Measurements from ENCODE around the gene NUDT21.
A peak's percentile ranks its signal among the peaks of the same experiment; 100 is the strongest.

The NUDT21 gene

DNA sequence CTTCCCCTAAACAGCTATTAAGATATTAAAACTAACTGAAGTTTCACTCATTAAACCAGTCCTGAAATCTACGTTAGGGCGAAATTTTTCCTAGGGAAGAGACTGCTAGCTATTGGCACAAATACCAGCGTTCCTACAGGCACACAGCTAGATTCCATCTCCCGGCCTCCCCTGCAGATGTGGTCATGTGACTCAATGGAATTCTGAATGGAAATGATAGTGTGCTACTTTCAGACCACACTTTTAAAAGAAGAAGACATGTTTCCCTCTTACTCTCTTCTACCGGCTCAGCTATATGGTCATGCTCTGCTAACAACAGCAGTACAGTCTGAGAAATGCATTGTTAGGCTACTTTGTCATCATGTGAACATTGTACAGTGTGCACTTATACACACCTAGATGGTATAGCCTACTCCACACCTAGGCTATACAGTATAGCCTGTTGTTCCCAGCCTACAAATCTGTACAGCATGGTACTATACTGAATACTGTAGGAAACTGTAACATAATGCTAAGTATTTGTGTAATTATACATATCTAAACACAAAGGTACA, 31.6 kb upstream of the NUDT21 start:
- Histone ChIP-seq H3K4me3 (no peak overlapping the region), H3K27ac (no peak overlapping the region)
- no peak for DNase-seq (ENCODE audit: low spot score)
- TF ChIP-seq, protein P1, sequence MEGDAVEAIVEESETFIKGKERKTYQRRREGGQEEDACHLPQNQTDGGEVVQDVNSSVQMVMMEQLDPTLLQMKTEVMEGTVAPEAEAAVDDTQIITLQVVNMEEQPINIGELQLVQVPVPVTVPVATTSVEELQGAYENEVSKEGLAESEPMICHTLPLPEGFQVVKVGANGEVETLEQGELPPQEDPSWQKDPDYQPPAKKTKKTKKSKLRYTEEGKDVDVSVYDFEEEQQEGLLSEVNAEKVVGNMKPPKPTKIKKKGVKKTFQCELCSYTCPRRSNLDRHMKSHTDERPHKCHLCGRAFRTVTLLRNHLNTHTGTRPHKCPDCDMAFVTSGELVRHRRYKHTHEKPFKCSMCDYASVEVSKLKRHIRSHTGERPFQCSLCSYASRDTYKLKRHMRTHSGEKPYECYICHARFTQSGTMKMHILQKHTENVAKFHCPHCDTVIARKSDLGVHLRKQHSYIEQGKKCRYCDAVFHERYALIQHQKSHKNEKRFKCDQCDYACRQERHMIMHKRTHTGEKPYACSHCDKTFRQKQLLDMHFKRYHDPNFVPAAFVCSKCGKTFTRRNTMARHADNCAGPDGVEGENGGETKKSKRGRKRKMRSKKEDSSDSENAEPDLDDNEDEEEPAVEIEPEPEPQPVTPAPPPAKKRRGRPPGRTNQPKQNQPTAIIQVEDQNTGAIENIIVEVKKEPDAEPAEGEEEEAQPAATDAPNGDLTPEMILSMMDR (IDR thresholded peaks at IDR 0.05) = no peak

DNA sequence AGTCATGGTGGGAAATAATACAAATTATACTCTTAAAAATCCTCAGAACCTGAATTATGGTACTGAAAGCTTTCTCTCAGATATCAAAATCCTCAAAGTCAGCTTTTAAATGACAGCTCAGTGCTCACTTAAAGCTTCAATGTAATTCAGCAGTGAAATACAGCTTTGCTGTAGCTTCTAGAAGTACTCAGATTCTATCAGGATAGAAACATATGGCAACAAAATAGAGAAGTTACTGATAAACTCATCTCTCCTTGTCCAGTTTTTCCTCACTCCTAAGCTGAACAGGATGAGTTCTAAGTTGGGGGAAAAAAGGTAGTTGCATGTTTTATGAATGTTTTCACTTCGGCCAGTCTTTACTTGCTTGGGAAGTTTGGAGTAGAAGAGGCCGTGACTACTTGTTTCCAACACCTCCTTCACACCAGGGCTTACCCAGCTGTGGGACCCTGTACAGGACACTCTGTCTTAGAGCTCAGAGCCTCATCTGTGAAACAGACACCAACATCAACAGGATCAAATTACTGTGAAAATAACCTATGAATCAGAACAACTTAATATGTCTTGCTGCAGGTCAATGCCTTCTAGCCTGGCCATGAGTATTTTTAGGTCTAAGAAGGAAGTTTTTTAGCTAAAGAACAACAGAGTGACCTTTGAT, 30.5 kb upstream of the NUDT21 start:
- Histone ChIP-seq H3K4me3 (no peak overlapping the region), H3K27ac (no peak overlapping the region)
- no peak for DNase-seq (ENCODE audit: low spot score)
- TF ChIP-seq, protein P1 (IDR thresholded peaks at IDR 0.05) = no peak

DNA sequence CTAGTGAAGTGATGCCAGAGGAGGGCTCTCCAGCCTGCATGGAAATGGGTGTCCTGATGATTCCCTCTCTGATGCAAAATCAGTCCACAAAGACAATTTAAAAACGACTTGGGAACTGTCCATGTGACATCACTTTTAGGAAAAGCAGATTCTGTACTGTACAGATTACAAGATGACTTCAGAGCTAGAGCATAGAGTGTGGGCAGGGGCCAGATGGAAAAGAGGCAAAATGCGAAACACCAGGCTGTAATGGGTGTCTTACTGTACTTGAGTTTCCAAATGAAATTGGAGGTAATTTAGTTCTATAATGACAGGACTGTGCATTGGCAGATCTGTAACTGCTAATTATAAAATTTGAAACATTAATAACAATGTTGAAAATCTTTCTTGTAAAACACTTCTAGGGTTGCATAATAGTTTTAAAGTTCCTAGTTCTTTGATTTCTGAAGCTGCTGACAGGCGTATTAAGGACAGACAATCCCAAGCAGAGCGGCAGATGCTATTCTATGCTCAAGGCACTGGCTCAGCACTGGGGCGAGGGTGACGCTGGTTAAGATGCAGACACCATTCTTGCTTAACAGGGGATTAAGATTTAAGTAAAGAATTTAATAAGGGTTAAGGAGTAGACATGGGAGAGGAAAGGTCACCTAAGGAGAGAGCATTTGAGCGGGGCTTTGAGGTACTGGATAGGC, 29.8 kb upstream of the NUDT21 start:
- no peak for DNase-seq (ENCODE audit: low spot score)
- TF ChIP-seq, protein P1 (IDR thresholded peaks at IDR 0.05) = no peak
- no peak overlapping the region for H3K27ac ChIP-seq
- H3K4me3 ChIP-seq = no peak overlapping the region

DNA sequence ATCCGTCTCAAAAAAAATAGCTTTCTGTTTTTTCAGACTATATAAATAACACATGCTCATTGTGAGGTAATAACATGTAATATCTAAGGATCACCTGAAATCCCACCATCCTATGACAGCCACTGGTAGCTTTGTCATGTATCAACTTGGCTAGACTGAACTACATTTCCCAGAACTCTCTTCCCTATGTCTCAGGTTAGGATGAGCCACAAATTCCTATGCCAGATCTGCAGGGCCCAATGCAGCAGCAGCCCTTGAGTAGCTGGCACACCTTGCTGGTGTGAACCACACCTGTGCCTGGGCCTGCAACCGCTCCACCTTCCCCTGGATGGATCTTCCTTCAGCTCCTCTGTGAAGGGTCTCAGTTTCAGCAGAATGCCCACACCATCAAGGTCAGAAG, 28.3 kb upstream of the NUDT21 start:
- H3K4me3 ChIP-seq = no peak overlapping the region
- DNase-seq (ENCODE audit: low spot score) = no peak
- TF ChIP-seq, protein P1 (IDR thresholded peaks at IDR 0.05) = no peak
- H3K27ac ChIP-seq = no peak overlapping the region

DNA sequence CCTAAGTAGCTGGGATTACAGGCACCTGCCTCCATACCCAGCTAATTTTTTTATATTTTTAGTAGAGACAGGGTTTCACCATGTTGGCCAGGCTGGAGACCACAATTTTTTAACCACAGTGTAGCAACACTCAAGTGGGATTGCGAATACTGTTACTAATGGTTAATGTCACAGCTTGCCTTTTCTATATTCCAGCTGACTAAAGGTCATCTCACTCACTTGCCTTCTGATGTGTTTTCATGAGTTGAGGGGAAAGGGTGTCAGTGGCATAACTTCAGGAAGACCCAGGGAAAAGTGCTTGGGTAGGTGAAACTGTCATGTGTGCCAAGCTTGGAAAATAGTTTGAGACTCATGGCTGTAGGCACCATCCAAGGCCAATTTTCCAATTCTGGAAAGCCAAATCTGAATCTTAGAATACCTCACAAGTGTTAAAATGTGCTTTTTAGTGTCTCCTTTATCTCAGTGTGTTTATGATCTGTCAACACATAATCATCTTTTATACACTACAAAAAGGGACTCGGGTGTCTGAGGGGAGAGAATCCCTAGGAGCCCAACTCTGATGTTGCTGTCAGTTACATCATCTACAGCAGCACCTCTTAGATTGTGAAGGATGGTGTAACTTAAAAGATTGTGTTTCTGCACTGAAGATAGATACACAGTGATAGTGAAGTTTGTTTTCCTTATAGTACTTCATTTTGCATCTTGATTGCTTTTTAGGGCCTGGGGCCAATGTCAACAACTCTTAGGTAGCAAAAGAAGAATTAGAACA, 27.3 kb upstream of the NUDT21 start:
- no peak overlapping the region for H3K4me3 ChIP-seq
- no peak overlapping the region for H3K27ac ChIP-seq
- TF ChIP-seq, protein P1 (IDR thresholded peaks at IDR 0.05) = no peak
- no peak for DNase-seq (ENCODE audit: low spot score)

DNA sequence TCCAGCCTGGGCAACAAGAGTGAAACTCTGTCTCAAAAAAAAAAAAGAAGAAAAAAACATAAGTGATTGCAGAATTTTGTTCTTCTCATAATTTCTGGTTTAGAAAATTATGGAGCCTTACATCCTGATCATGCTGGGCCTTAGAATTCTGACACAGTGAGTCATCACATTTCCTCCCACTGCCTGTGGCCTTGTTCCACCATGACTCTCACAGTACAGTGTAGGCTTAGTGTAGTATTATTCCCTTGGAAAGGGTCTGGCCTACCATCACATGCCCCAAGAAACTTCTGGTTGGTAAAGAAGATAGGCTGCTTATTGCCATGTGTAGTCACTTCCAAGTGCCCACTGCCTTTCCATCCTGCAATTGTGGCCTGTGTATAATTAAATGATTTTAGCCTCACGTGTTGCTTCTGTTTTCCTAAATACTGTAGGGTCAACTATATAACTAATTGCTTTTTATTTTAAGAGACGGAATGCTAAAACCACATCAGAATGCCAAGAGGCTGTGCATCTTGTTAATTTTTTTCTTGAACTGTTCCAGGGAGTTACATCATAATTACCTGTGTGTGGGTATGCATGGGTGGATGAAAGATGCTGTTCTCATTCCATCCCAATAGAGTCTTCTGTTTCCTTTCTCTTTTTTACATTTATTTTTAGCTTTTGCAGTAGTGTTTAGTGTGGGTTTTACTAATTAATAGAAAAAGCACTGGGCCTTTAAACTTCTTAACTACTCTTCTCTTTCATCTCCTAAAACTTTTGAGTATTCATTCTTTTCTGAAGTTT, 26.2 kb upstream of the NUDT21 start:
- H3K27ac ChIP-seq = peak overlapping the region in 1 of 2 donors; percentile 22

More for the DNA sequence above, 26.2 kb upstream of the NUDT21 start:
- no peak overlapping the region for H3K4me3 ChIP-seq
- TF ChIP-seq, protein P1 (IDR thresholded peaks at IDR 0.05) = no peak
- no peak for DNase-seq (ENCODE audit: low spot score)
